HG02642 (cell line): ENCODE measurements around the gene C19orf44.
"Not testable (repeated sequence)": the region's sequence is repeated elsewhere in the genome, so short reads cannot be mapped to it uniquely, and the experiment has no call there.

Source experiments
- ATAC-seq: cut with Tn5 transposase; IDR thresholded peaks from one replicate; pipeline ENCODE4 v1.9.1; 2021; ENCODE audit warnings: mild to moderate bottlenecking; ENCODE audit not compliant: unreplicated experiment, poor library complexity

Gene C19orf44

DNA sequence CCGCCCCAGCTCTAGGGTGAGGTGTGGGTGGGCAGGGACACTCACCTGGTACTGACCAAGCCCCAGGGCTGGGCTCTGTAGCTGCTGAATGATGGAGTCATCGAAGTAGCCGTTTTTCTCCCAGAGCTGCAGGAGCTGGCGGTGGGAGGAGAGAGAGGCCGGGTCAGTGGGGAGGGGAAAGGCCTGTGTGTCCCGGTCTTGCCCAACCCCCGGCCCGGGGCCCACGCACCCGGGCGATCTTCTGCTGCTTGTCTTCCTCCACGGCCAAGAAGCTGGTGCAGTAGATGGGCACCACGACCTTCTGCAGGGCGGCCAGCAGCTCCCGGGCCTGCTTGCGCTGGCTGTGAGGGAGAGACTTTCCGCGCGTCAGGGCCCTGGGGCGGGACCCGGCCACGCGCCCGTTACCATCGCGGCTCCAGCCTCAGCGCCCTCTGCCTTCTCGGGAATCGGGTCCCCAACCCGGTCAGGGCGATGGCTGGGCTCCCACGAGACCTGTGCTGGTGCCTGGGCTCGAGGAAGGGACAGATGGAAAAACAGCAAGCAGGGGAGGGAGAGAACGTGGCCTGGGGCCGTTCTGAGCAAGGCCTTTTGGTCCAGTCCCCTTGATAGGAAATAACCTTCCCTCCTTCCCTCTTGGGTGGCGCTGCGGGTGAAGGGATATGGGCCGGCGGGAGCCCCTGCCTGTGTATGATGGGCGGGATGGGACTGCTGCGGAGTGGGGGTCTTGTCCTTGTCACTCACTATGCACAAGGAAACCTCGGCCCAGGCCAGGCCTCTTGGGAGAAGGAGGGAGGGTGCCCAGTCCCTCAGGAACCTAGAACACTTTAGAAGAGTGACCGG is 34.6 kb downstream of the C19orf44 start:
- ATAC-seq, result no peak

DNA sequence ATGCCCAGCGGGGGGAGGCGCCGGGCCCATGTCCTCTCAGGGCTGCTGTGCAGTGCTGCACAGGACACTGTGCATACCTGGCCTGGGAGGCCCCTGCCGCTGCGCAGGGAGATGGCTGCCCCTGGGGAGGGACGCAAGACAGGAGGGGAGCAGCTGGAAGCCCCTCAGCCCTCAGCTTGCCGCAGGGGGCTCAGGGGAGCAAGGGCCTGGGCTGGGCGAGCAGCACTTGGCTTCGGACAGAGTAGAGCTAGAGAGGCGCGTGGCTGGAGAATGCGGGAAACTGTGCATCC is 35.1 kb downstream of the C19orf44 start:
- ATAC-seq, result no peak

DNA sequence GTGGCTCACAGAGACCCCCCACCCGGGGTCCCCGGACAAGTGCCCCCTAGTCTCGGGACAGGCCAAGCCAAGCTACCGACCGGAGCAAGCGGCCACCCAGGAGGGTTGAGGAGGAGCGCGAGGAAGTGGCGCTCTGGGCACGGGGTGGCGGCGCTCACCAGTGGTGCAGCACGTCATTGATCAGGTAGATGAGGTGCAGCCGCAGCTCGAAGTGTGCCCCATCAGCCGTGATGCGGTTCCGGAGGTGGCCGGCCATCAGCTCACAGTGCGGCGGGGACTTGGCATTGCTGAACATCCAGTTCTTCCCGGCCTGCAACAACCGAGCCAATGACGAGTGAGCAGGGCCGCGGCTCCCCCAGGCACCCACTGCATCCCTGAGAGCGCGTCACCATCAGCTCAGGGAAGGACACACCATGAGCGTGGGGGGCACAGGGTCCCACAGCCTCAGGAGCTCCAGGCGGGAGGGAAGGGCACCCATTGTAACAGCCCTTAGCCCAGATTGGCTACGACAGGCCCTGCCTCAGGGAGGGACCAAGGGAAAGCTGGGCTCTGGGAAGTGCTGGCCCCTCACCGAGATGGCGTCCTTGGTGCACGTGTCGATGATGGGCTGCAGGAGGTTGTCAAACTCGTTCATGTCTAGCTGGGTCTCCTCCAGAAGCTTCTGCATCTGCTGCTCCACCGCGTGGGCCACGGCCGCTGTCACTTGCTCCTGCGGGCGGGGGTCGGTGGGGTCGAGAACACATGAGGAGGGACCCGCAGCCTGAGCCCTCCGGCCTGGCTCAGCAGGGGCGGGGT is 36.4 kb downstream of the C19orf44 start:
- ATAC-seq, result no peak

DNA sequence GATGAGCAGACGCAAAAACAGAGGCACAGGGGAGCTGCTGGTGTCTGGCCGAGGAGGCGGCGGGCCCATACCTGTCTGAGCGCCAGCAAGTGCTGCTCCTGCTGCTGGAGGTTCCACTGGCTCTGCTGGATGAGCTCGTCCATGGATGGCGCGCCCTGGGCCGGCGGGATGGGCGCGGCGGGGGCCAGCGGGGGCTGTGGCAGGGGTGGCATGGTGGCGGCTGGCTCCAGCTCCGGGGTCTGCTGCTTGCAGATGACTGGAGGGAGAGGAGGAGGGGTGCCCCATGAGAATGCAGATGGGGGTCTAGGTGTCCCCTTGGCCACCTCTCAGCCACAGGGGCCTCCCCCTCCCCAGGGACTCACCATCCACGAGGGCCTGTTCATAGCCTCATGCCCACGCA is 39.2 kb downstream of the C19orf44 start:
- ATAC-seq, result no peak

DNA sequence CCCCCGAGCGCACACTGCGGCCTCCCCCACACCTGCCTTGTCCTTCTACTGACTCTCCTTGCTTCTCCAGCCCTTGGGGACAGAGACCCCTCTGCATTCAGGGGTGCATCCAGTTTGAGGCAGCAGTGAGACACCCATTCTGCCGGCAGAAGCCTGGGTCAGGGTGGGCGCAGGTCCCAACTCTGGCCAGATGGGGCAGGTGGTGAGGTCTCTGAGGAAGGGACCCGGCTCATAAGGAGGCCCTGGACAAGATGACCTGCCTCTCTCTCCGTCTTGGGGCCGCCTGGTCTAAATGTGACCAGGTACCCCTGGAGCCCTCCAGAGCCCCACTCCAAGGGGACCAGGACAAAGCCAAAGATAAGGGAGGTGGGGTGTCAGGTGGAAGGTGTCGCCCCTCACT is 39.9 kb downstream of the C19orf44 start:
- ATAC-seq, result no peak

DNA sequence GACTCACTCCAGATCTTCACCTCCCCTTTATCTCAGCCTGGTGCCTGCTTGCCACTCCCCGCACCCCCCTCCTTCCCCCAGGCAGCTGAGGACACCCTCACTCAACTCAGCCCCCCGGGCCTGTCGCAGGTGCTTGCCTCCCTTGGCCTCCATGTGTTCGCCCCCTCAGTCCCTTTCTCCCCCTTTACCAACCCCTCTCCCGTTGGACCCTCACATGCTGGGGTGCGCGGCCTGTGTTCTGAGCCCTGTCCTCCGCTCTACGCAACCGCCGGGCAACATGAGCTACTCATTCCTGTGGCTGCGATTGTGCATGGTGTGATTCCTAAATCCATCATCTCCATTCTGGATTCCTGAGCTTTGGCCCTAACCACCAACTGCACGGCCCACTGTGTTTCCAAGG is 40.9 kb downstream of the C19orf44 start:
- ATAC-seq, result no peak

DNA sequence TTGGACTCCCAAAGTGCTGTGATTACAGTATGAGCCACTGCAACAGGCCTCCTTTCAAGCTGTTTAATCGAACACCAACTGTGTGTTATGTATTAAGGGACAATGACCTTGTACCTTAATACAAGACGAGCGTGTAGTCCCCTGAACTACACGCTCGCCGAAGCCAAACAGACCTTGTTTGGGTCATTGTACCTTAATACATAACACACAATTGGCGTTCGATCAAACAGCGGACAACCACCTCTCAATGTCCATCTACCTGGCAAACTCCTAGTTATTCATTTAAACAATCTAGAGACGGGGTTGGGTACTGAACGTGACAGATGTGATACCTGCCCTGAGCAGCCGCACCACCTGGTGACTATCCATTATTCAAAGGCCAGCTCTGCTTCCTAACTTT is 44.8 kb downstream of the C19orf44 start:
- no peak for ATAC-seq

DNA sequence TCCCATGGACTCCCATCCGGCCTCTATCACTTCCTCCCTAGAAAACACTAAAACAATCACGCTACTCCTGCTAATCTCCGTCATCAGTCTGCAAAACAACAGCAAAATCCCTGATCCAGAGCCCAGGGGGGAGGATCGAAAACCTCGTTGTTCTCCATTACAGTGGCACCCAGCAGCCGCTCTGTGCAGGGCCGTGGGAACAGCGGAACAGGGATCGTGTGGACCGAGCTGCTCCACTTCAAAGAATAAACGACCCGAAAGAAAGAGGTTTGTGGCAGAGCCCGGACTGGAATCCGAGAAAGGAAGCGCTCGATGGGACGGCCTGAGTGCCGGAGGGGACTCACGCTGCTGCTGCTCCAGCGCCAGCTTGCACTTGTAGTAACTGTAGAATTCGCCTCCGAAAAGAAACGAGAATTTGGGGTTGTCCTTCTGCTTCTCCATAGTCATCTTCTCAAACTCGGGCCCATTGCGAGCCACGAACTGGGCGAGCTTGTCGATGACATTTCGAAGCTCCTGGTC is 45.4 kb downstream of the C19orf44 start:
- ATAC-seq, result peak; percentile 2

DNA sequence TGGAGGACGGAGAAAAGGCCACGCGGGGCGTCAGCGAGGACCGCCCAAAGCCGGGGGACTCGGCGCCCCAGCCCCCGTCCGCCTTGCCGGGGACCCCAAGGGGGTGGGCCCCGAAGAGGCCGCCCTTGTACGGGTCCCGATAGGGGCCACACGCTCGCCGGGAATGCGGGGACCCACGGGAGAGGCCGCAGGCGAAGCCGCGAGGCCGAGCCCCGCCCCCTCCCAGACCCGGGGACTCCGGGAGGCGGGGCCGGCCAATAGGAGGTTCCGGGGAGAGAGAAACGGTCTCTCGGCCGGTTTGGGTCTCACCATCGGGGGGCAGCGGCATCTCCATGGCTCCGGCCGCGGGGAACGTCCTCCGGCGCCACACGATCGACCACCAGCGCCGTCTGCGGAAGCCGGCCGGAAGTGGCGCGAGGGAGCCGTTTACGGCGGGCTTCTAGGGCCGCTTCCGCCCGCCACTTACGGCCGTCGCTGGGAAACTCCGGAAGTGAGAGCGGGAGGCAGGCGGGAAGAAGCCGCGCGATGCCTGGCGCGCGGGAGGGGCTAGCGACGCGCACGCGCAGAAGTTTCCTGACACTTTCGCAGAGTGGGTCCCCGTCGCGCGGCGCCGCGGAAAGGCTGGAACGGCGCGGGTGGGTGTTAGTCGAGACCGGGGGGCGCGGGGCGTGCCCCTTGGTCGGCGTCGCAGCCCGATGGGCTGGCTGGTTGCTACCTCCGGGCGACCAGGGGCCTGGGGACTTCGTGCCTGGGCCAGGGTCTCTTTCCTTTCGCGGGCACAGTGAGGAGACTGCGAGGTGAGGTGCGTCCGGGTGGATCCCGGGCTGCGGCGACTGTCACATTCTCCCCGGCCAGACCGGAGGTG is 46.1 kb downstream of the C19orf44 start, which contains the start of gene CHERP:
TSS of gene CHERP (minus strand) at position 393 of the 865 bp plus-strand sequence. CDS start at position 334, 59 bp downstream.
- ATAC-seq, result peak; percentile 80

DNA sequence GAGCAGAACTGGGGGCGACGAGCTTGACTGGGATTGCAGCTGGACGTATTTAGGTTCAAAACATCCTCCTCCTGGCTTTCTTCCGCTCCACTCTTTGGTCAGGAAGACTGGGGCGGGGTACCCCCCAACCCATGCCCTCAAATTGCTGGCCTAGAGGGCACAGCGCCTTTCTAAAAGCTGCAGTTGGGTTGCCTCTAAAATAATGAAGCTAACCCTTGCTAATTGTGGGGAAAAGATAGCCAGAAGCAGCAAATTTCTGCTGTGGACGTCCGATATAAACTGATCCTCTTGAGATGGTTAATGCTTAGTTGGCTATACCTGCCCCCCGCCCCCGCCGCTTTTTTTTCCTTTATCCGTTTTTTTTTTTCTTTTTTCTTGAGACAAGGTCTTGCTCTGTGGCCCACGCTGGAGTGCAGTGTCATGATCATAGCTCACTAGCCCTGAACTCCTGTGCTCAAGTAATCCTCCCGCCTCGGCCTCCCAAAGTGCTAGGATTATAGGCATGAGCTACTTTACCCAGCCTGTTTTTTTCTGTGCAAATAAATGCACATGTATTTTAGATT is 46.8 kb downstream of the C19orf44 start:
- no peak for ATAC-seq

DNA sequence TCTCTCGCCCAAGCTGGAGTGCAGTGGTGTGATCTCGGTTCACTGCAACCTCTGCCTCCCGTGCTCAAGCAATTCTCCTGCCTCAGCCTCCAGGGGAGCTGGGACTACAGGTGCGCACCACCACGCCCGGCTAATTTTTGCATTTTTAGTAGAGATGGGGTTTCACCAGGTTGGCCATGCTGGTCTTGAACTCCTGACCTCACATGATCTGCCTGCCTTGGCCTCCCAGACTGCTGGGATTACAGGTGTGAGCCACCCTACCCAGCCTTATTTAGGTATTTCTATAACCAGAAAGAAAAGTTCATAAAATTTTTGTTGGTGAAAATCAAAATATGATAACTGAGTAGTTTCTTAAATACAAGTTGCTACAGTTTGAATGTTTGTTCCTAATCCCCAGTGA is 47.5 kb downstream of the C19orf44 start:
- ATAC-seq, result not testable (repeated sequence)

DNA sequence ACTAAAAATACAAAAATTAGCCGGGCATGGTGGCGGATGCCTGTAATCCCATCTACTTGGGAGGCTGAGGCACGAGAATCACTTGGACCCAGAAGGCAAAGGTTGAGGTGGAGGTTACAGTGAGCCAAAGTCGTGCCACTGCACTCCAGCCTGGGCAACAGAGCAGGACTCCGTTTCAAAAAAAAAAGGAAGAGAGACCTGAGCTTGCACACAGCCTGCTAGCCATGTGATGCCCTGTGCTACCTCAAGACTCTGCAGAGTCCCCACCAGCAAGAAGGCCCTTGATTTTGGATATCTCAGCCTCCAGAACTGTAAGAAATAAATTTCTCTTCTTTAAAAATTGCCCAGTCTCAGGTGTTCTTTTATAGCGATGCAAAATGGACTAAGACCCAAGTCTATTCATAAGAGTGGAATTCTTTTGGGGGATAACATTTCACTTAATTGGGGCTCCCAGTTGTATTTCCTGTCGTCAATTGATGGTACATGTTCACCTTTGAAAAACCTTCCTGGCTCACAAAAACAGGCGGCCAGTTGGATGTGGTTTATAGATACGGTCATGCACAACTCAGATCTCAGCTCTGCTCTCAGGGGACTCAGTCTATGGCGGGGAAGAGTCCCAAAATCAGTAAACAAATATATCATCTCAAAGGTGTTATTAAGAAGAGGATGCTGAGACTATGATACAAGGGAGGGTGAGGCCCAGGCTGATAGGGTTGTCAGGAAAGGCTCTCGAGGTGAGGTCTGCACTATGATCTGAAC is 48.5 kb downstream of the C19orf44 start:
- ATAC-seq, result no peak

DNA sequence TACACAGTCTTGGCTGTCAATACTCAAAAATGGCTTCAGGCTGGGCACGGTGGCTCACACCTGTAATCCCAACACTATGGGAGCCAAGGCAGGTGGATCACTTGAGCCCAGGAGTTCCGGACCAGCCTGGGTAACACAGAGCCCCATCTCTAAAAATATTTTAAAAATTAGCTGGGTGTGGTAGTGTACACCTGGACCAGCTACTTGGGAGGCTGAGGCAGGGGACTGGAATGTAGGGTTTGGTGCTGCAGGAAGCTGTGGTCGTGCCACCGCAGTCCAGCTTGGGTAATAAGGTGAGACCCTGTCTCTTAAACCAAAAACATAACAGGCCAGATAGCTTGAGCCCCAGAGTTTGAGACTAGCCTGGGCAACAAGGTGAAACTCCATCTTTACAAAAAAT is 52.8 kb downstream of the C19orf44 start:
- ATAC-seq, result no peak

DNA sequence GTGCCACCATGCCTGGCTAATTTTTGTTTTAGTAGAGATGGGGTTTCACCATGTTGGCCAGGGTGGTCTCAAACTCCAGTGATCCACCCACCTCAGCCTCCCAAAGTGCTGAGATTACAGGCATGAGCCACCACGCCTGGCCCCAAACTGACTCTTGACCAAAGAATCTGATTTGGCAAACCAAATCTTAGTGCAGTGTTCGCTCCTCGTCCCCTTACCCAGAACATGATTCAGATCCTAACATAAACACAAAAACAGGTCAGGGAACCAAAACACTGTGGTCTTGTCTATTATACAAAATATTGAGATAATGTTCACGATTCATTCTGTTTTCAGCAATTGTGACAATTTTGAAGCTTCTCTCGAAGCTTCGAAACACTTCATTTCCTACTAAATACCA is 55.7 kb downstream of the C19orf44 start:
- ATAC-seq, result not testable (repeated sequence)

DNA sequence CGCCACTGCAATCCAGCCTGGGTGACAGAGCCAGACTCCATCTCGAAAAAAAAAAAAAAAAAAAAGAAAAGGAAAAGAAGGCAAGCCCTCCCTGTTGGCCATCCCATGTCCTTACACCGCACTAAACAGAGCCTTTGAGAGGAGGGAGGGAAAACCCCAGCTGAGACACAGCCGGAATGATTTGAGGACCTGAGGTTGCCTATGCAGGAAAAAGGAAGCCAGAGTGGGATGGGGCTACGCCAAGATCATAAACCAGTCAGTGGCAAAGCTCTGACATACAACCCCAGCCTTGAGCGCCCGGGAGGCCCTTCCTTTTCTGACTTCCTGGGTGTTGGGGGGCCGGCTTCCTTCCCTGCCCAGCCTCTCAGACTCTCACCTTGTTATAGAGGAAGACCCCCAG is 58.6 kb downstream of the C19orf44 start:
- ATAC-seq, result no peak

DNA sequence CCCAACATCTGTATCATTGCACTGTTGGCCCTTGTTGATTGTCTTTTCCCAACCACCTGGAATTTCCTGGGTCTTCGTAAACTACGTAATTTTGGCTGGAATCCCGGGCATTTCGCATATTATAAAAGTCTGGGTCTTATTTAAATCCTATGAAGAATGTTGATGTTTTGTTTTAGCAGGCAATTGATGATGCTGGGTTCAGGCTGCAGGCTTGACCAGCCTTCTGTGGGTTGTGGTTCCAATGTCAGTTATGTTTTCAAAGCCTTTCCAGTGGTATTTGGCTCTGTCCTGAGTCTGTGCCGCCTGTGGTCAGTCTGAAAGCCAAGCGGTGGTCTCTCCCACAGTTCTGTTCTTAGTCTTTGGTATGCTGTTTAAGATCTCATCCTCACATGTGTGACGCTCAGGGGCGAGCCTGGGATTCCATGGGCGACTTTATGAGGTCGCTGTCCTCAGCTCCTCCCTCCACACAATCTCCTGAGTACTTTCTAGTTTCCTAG is 63.6 kb downstream of the C19orf44 start:
- ATAC-seq, result no peak

DNA sequence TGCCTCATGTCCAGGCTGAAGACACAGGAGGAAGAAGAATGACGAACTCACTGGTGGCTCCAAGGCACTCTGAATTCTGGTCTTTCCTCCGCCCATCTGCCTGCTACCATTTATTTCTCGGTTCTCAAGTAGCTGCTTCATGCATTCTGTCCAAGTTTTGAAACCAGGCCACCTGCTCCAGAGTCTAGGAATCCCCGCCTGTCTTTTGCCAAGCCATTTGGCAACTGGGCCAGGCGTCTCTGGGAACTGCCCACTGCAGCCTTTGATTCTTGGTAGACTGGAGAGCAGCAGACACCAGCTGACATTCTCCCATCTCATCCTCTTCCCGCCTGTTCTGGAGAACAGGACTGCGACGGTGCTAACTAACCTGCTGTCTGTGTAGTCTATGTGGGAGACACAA is 65.2 kb downstream of the C19orf44 start:
- no peak for ATAC-seq

DNA sequence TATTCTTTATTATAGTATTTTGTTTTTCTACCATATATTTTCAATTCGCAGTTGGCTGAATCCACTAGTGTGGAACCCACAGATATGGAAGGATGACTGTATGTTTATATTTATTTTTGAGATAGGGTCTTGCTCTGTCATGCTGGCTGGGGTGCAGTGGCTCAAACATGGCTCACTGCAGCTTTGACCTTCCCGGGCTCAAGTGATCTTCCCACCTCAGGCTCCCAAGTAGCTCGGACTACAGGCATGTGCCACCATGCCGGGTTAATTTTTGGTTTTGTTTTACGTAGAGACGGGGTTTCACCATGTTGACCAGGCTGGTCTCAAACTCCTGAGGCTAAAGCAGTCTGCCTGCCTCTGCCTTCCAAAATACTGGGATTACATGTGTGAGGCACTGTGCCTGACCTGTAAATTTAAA is 66.4 kb downstream of the C19orf44 start:
- ATAC-seq, result no peak

DNA sequence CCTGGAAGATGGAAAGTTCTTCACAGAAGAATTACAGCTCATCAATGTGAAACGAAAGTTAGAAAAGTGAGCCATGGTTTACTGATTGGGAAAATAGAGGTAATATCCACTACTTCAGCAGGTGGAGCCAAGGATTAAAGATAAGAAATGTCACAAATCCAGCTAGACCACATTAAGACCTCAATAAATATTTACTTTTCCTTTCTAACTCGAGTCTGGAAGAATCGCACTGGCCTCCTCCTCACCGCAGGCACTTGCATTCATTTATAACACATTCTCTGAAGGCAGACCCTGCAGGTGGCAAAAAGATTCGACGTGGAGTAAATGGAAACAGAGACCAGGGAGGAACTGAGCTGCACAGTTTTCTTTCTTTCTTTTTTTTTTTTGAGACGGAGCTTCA is 68.6 kb downstream of the C19orf44 start:
- no peak for ATAC-seq
